Stimulated activated CD4-positive, alpha-beta T cell treated with anti-CD3 and anti-CD28 coated beads, Interleukin-12 subunit alpha, Interleukin-12 subunit beta, amount 100 ng/mL, for 48 hours (primary cell): ENCODE measurements around the gene KCNT1.

Experiments
- DNase-seq, 3 donors: peaks; one replicate each; pipeline ENCODE4 v3.0.0-alpha.2; 2020; ENCODE audit warnings: low read depth in 2 of 3, low spot score in 1 of 3

Gene KCNT1

GRCh38 chr9:135815830-135816650, 114.1 kb downstream of the KCNT1 start:
- DNase-seq: no peak

- no peak for DNase-seq
These were observed 114.6 kb downstream of the KCNT1 start for GRCh38 chr9:135816651-135816970.

GRCh38 chr9:135817951-135818717, 116.1 kb downstream of the KCNT1 start:
- no peak for DNase-seq

DNA sequence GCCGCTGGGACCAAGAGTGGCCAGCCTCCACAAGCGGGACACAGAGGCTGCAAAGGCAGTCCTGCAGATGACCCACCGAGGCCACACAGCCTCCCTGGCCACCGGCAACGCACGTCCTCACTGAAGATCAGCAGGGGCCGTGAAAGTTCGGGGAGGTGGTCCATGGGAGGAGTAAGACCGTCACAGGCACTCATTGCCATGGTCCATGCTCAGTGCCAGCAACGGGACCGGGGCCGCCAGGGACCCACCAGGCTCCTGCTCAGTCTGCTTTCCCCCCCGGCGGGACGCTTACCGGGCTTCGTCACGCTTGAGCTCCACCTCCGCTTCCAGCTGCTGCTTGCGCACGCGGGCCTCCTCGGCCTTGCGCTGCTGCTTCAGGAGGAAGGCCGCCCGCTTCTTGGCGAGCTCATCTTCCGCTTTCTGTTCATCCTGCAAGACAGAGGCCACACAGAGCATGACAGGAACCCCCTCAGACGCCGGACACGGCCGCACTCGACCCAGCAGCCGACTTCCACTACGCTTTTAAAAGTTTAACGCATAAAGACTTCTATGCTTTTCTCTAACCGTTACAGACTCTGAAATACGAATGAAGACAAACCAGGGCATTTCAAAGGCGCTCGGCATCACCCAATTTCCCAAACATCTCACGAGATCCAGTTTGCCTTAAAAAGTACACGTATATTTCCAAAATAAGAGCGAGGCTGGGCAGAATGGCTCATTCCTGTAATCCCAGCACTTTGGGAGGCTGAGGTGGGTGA, 116.9 kb downstream of the KCNT1 start:
- no peak for DNase-seq

GRCh38 chr9:135819905-135820304, 117.9 kb downstream of the KCNT1 start:
- no peak for DNase-seq

DNA sequence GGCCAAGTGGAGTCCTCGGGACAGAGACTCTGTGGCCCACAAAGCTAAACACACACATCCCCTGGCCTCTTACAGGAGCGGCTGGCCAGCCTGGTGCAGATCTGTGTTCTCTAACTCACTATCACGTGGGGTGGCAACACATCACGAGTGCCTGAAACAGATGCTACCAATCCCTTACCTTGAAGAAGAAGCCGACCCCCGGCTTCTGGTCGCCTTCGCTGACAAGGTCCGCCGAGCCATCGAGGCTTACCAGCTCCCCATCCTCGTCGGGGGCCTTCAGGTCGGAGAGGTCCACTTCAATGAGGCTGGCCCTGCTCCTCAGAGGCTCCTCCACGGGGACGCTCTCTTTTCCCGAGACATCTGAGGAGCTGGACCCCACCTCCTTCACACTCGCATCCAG, 118.7 kb downstream of the KCNT1 start:
- no peak for DNase-seq

- DNase-seq: no peak
These were observed 119.1 kb downstream of the KCNT1 start for GRCh38 chr9:135821116-135821515.

DNA sequence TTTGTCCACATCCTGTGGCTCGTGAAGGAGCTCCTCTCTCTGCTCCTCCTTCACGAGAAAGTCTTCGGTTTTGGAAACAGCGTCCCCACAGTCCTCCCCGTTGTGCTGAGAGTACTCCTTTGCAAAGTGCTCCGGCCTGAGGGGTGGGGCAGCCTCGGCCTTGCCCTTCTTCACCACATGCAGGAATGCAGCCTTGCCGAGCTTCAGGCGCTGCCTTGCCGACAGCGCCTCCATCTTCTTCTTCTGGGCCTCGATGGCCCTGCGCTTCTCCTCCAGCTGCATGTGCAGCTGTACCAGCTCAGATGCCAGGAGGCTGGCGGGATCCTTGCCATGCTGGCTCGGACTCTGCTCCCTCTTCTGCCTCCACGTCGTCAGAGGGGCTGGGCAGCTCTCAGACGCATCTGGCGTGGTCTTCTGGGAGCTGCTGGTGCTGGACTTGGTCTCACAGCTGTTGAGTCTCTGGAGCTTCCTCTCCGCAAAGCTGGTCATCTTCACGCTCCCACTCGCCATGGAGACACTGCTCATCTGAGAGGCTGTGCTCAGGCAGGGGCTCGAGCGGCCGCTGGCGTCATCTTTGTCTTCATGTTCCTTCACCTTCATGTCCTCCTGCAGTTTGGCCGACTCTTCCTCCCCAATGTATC, 119.9 kb downstream of the KCNT1 start:
- no peak for DNase-seq

GRCh38 chr9:135822374-135822755, 120.4 kb downstream of the KCNT1 start:
- DNase-seq: no peak

GRCh38 chr9:135823036-135823435, 121.1 kb downstream of the KCNT1 start:
- no peak for DNase-seq

DNA sequence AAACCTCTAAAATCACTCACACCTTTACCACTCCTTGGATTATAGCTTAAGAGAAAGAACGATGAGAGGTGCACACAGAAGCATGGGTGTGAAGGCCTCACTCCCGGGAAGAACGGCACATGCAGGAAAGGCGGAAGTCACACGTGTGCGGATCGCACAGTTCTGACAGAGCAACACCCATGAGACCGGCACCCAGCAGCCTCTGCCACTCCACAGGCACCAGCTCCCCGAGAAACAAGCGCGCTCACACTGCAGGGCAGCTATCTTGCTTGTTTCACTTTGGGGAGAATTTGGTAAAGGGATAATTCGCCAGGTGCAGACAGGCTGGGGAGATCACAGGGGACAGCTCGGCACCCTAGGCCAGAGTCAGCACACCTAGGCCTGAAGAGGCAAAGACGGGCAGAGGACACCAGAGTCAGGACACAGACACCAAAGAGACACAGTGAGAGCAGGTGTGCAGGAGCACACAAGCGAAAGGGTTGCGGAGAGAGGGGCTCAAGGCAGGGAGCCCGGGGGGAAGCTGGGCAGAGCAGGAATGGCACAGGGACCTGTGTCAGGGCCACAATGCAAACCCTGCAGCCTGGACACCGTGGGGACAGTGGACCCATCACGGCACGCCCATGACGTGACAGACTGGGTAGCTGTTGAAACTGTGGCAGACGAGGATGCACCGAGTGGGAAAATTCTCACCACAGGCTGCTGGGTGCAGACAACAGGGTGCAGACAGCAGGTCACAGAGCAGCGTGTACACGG, 123.6 kb downstream of the KCNT1 start:
- DNase-seq: no peak

DNA sequence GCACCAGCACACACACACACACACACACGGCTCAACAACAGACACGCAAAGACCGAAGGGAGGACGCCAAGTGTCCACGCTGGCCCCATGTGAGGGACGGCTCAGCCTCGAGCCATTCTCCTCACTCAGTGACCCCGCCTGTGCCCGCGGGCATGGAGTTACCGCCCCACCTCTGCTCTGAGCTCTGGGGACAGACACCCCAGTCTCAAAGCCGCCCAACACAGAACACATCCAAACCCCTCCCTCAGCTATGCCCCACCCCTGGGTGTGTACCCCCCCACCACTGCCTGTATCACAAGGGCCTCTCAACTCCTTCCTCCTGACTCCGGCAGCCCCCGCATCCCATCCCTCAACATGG, 124.2 kb downstream of the KCNT1 start:
- DNase-seq: no peak

DNA sequence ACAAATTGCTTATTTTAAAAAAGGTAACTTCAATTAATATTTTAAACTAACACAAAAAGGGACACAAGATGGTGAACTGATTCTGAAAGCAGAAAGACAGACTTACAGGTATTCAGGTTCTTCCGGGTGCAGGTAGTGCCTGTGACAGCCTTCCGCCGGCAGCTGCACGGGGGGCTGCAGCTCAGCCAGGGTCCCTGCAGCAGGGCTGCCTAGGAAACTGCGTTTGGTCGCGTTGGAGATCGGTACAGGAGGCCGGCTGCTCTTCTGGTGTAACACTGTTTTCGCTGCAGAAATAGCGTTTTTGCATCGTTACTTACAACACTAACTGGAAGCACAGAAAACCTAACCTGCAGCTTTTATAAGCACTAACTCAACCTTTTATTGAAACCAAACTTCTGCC, 125.3 kb downstream of the KCNT1 start:
- DNase-seq: no peak

DNA sequence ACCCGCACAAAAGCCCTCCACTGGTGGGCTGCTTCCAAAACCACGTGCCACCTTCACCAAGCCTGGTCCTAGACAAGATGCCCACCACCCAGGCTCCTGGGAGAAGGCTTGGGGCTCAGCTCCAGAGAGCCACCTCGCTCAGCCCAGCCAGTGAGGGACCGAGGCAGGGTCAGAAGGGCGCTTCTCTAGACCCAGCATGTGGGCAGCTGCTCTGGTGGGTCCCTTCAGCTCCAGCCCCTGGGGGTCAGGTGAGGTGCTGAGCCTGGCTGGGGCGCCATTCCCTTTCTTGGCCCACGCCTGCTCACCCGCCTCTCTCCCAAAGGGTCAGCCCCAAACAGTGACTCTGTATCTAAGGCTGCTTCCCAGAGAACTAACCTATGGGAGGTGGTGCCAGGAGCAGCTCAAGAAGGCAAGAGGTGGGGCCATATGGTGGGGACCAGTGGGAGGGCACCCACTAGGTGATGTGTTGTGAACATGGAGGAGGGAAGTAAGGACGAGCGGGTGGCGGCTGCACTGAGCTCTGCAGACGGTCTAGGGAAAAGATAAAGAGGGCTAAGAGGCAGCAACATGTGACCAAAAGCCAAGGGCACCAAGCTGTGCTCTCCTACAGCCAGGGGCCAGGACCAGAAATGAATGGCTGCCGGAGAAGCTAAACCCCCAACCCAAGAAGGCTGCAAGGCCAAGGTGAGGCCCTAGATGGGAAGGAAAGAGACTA, 126.0 kb downstream of the KCNT1 start:
- no peak for DNase-seq

- no peak for DNase-seq
These were observed 126.7 kb downstream of the KCNT1 start for GRCh38 chr9:135828656-135829055.

- no peak for DNase-seq
These were observed 128.5 kb downstream of the KCNT1 start for GRCh38 chr9:135830496-135830895.

- no peak for DNase-seq
These were observed 131.9 kb downstream of the KCNT1 start for GRCh38 chr9:135833864-135834263.

- DNase-seq: no peak
These were observed 133.1 kb downstream of the KCNT1 start for GRCh38 chr9:135835131-135835530.

DNA sequence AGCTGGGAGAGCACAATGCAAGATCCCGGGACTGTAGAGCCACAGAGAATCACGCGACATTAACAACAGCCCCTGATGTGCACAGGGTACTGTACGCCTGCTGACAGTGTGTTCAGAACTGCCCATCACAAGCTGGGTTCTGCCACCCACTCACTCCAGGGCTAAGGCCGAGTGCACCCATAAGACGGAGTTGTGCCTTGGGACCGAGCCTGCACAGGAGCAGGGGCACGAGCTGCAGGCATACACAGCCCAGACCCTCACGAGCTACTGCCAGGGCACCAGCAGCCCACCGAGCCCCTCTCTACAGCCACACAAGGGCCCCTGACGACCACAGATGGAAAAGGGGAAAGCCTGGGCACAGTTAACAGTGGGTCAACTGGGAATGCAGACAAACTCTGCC, 137.5 kb downstream of the KCNT1 start:
- DNase-seq: no peak

DNA sequence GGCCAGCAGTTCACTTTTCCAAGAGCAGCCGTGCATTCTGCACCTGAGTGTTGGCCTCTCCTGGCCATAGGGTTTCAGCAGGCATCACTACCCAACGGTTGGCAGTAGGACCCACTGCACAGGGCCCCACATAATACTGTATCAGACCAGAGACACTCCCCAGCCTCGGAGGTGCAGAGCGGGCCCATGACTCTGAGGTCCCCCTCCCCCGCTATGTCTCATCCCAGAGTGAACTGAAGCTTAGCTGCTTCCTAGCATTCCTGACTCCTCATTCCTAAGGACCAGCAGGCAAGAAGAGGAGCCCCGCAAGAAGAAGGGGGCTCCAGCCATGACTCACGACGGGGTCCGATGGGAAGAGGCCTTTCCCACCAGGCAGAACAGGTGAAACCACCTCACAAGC, 138.1 kb downstream of the KCNT1 start:
- DNase-seq: no peak
